NAMALWA (cell line): ENCODE data around the gene AEN.

ENCODE experiments used
- DNase-seq: peaks from one replicate; pipeline ENCODE4 v3.0.0-alpha.2; 2015; ENCODE audit warnings: low spot score

AEN gene

GRCh38 chr15:88678755-88679154, 57.6 kb downstream of the AEN start:
- no peak for DNase-seq

GRCh38 chr15:88680241-88681001, 59.3 kb downstream of the AEN start:
- DNase-seq, result no peak

GRCh38 chr15:88681610-88682221, 60.6 kb downstream of the AEN start:
- DNase-seq, result no peak
